ENCODE results near the gene RLBP1. TPM values are rescaled to one million over a fixed set of nuclear protein-coding genes. Genes with fewer than 3 reads are reported as not detected.
"Not testable (repeated sequence)": the region's sequence is repeated elsewhere in the genome, so short reads cannot be mapped to it uniquely, and the experiment has no call there.

Gene RLBP1
- not detected for total RNA-seq

GRCh38 chr15:89221543-89221942 lies at the start of gene RLBP1:
Gene RLBP1 (minus strand): TSS chr15:89221579. CDS start chr15:89218975, 2,604 bp downstream.
- CTCF ChIA-PET: interaction anchor here (2.6 kb wide), 1 partner anchor 15 kb away, joined by 10 read pairs; no protein-coding TSS in a partner anchor
- POLR2A ChIA-PET: no interaction called here

DNA sequence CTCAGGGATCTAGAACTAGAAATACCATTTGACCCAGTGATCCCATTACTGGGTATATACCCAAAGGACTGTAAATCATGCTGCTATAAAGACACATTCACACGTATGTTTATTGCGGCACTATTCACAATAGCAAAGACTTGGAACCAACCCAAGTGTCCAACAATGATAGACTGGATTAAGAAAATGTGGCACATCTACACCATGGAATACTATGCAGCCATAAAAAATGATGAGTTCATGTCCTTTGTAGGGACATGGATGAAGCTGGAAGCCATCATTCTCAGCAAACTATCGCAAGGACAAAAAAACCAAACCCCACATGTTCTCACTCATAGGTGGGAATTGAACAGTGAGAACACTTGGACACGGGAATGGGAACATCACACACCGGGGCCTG lies 28.8 kb upstream of the RLBP1 start:
- POLR2A ChIA-PET, CTCF ChIA-PET: not testable (repeated sequence)

DNA sequence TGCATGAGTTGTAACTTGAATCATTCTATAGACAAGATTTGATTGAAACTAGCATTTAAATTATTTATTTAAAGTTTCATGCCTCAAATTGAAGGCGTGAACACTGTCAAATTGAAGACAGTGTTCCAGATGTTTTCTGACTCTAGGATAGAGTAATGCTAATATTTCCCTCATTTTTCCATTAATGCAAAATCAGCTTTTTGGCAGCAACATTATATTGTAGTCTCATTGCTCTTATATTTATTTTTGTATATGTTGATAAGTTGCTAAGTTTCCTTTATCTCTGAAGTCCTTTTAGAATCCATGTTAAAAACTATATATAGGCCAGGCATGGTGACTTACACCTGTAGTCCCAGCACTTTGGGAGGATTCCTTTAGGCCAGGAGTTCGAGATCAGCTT lies 27.2 kb upstream of the RLBP1 start:
- POLR2A ChIA-PET: no interaction called here

DNA sequence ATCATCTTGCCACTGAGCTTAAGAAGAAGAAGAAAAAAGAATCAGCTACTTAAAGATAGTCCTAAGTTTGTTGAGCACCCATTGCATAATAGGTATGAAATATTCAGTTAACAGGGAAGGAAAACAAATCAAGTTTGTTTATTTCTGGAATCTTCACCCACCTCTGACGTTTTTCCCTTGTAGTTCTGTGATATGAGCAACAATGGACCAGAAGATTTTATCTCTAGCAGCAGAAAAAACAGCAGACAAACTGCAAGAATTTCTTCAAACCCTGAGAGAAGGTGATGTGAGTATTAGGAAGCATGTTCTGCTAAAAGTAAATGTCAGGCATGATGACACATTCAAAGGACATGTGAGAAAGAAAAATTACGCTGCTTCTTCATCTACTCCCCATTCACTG lies 26.1 kb upstream of the RLBP1 start:
- CTCF ChIA-PET: interaction anchor here (0.9 kb wide), 1 partner anchor 41 kb away, joined by 4 read pairs; no protein-coding TSS in a partner anchor
- POLR2A ChIA-PET: no interaction called here

More for the DNA sequence above, 27.2 kb upstream of the RLBP1 start:
- CTCF ChIA-PET: no interaction called here

DNA sequence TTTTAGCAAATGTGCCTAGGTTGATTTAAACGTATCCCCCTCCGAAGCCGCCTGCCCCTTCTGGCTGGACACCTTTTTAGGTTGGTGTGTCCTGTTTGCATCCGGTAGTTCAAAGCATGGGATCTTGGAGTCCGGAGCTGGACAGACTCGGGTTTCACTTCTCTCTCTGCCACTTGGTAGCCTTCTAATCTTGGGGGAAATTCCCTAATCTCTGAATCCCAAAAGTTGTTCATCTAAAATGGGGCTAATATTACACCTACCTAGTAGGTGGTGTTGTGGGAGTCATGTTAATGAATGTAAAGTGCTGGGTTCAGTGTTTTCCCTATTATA lies 23.2 kb upstream of the RLBP1 start:
- CTCF ChIA-PET: interaction anchor here (1.4 to 2.9 kb wide), 2 partner anchors 37 to 40 kb away, joined by 4 to 19 read pairs; no protein-coding TSS in a partner anchor

GRCh38 chr15:89243691-89244573 lies 22.6 kb upstream of the RLBP1 start, which contains the start of gene FANCI:
Gene FANCI (plus strand): TSS chr15:89243979. CDS start chr15:89247648, 3,669 bp downstream.
- POLR2A ChIA-PET: interaction anchor here (0.5 to 1.5 kb wide), 6 partner anchors 24 to 163 kb away, joined by 3 to 6 read pairs (median 3); no protein-coding TSS in a partner anchor
- CTCF ChIA-PET: interaction anchor here (0.6 to 2.9 kb wide), 6 partner anchors 27 to 146 kb away, joined by 3 to 19 read pairs (median 4); partner anchors contain the start of gene POLG

More for the DNA sequence above, 23.2 kb upstream of the RLBP1 start:
- POLR2A ChIA-PET: interaction anchor here (0.5 to 1.5 kb wide), 6 partner anchors 32 to 164 kb away, joined by 3 to 12 read pairs (median 3); no protein-coding TSS in a partner anchor

GRCh38 chr15:89243046-89243690 lies 21.8 kb upstream of the RLBP1 start:
- CTCF ChIA-PET: interaction anchor here (0.6 to 1.4 kb wide), 4 partner anchors 26 to 145 kb away, joined by 3 to 4 read pairs (median 4); no protein-coding TSS in a partner anchor
- POLR2A ChIA-PET: interaction anchor here (1.0 kb wide), 1 partner anchor 25 kb away, joined by 3 read pairs; no protein-coding TSS in a partner anchor

GRCh38 chr15:89239883-89240810 lies 18.8 kb upstream of the RLBP1 start:
- CTCF ChIA-PET, POLR2A ChIA-PET: not testable (repeated sequence)

DNA sequence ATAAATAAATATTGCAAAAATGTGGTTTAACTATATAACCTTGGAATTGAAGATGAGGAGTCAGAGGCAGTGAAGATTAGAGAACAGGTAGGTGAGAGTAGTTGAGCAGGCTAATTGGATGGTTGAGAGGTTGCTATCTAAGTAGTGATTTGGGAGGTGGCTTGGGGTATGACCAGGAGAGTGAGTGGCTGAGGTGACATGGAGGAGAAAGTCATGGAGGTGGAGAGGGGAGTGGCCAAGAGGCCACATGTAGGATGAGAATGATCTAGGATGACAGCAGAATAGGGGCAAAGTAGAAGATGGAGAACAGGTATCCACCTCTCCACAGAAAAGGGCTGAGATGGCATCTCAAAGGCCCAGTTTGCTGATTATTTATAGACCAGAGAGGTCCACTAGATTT lies 10.5 kb upstream of the RLBP1 start:
- POLR2A ChIA-PET: no interaction called here
- CTCF ChIA-PET: interaction anchor here (1.4 kb wide), 1 partner anchor 25 kb away, joined by 3 read pairs; no protein-coding TSS in a partner anchor

DNA sequence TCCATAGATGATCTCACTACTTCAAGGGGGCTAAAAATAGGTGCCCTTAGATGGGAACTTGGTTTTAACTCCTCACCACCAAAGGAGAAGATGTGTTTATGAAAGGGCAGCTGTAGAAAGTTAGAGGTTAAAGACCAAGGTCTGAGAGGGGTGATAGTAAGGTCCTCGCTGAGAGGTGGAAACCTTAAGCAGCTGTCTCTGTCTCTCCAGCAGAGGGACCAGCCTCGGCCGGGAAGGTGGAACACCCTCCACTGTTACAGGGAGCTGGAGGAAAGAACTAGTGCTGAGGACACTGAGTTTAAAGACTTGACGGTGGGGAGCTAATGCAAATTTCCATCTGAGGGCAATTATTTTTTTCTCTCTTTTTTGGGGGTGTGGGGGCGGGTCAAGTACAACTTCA lies 8.9 kb upstream of the RLBP1 start:
- ChIA-PET CTCF (interaction anchor here (0.9 to 1.4 kb wide), 2 partner anchors 12 to 23 kb away, joined by 3 read pairs; no protein-coding TSS in a partner anchor), POLR2A (no interaction called here)

GRCh38 chr15:89227425-89227824 lies 6.0 kb upstream of the RLBP1 start:
- CTCF ChIA-PET: no interaction called here
- POLR2A ChIA-PET: no interaction called here

DNA sequence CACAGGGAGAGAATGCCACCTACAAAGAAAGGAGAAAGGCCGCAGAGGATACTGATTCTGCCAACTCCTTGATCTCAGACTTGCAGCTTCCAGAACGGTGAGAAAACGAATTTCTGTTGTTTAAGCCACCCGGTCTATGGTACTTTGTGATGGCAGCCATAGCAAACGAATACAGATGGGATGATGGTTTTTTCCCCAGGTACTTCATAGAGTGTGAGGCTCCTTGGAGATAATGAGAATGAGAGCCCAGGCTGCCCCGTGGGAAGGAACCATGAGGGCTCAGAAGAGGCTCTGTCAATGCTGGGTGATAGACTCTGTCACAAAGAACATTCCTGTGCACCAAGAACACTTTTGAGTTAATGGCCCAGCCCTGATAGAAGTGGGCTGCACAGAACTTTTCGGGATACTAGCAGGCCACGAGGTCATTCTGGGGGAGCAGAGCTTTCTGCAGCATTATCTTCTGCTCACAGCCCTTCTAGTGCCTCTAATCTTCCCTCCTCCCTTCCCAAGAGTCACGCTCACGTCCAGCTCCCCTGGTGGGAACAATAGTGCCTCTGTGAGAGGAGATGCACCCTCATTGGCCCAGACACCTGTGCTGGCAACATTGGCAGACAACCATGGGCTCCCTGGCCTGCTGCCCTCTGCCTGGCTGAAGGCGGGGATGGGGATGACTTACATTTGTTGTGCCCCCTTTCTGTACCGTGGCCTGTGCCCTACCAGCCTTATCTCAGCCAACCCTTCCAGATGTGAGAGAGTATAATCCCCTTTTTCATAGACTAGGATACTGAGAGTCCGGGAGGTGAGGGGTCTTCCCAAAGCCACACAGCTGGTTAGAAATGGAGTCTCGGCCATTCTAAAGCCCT lies 5.2 kb upstream of the RLBP1 start:
- POLR2A ChIA-PET: no interaction called here
- CTCF ChIA-PET: no interaction called here

GRCh38 chr15:89225588-89225987 lies 4.2 kb upstream of the RLBP1 start:
- ChIA-PET POLR2A (no interaction called here), CTCF (no interaction called here)

DNA sequence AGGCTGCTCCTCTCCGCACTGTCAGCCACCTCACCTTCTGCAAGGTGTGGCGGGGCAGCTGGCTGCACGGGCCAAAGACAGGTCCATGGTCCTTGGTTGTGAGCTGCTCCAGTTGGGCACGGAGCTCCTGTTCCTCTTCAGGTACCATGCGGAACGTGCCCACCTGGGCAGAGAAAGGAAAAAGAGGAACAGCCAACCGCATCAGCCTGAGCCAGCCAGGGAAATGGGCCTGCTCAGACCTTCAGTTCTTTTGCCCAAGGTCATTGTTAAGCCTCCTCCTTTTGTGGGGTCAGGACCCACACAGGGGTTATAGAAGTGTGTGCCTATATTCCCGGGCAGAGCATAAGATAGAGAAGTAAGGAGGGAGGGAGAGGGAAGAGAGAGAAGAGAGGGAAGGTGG lies 2.8 kb downstream of the RLBP1 start:
- ChIA-PET CTCF (interaction anchor here (3.8 kb wide), 1 partner anchor 12 kb away, joined by 22 read pairs; no protein-coding TSS in a partner anchor), POLR2A (no interaction called here)

- POLR2A ChIA-PET: no interaction called here
- CTCF ChIA-PET: interaction anchor here (1.1 to 3.8 kb wide), 3 partner anchors 12 to 26 kb away, joined by 4 to 22 read pairs (median 4); no protein-coding TSS in a partner anchor
Measured at GRCh38 chr15:89217686-89218376, 3.5 kb downstream of the RLBP1 start.

- ChIA-PET CTCF (interaction anchor here (1.1 to 3.8 kb wide), 3 partner anchors 11 to 26 kb away, joined by 4 to 22 read pairs (median 4); no protein-coding TSS in a partner anchor), POLR2A (no interaction called here)
Measured at GRCh38 chr15:89217031-89217430, 4.3 kb downstream of the RLBP1 start.

DNA sequence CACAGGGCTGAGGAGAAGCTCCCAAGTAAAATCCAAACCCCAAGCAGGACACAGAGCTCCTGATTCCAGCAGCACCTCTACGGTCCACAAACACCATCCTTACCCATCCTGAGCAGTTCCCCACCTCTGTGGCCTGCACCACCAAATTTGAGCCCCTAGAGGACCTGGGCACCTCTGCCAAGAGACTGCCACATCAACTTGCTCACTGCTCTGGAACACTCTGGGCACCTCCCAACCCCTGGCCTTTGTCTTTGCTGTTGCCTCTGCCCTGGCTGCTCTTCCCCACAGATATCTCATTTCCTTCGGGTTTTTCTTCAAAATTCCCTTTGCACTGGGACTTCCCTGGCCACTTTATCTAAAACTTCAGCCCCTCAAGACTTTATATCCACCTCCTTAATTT lies 5.8 kb downstream of the RLBP1 start:
- ChIA-PET CTCF (interaction anchor here (0.5 to 3.8 kb wide), 3 partner anchors 9 to 143 kb away, joined by 3 to 22 read pairs (median 6); no protein-coding TSS in a partner anchor), POLR2A (no interaction called here)

Data from activated CD8-positive, alpha-beta memory T cell treated with anti-CD3 and anti-CD28 coated beads for 36 hours (primary cell).